ENCODE data around the gene LEKR1. TPM values are rescaled to one million over a fixed set of nuclear protein-coding genes. Genes with fewer than 3 reads are reported as not detected.

LEKR1 gene
- total and polyA plus RNA-seq, 9 of the 15 experiments (the other 6 are each of a cell fraction or from before 2014, with no cell fraction given): 0.76 to 1.8 (median 1.2) TPM

DNA sequence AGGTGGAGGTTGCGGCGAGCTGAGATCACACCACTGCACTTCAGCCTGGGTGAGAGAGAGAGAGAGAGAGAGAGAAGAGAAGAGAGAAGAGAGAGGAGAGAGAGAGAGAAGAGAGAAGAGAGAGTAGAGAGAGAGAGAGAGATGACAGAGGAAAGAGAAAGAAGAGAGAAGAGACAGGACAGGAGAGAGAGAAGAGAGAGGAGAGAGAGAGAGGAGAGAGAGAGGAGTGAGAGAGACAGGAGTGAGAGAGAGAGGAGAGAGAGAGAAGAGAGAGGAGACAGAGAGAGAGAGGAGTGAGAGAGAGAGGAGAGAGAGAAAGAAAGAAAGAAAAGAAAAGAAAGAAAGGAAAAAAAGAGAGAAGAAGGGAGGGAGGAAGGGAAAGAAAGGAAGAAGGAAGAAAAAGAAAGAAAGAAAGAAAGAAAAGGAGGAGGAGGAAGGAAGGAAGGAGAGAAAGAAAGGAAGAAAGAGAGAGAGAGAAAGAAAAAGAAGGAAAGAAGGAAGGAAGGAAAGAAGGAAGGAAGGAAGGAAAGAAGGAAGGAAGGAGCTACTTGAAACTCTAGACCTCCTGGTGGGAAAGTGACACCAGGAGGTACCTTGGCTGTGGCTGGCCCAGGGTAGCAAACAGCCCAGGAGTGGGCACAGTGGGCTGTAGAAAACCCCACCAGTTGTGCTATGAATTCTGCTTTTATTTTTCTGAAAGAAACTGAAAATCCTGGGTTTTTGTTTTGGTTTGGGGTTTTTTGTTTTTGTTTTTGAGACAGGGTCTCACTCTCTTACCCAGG lies 245.8 kb downstream of the LEKR1 start:
- intact Hi-C loops (cut with micrococcal nuclease): no loop called here
- ChIA-PET CTCF (ENCODE audit: low intra/inter-chr PET ratio) (interaction anchor here (0.6 kb wide), 1 partner anchor 50 kb away, joined by 5 read pairs; no protein-coding TSS in a partner anchor), POLR2A (interaction anchor here (1.4 kb wide), 1 partner anchor 56 kb away, joined by 3 read pairs; no protein-coding TSS in a partner anchor)
- H3K27me3 ChIP-seq (ENCODE audit: control insufficient read depth in 2 of 2, insufficient read depth in 2 of 2, low read length in 2 of 2): no peaks in the 10 kb centered on the region
- H2AFZ ChIP-seq (ENCODE audit: low read depth, low read length): no peak overlapping the region
- no peaks in the 10 kb centered on the region; a peak in 1 of 5 replicates for H3K4me1 ChIP-seq (replicated peaks in 1 of 2; ENCODE audit: control insufficient read depth in 2 of 2, insufficient read depth in 2 of 2, low read length in 2 of 2)
- no peak overlapping the region for H3K4me2 ChIP-seq (ENCODE audit: insufficient read depth, low read length)
- in situ Hi-C loops (cut with MboI): no loop called here
- no peaks in the 10 kb centered on the region for H3K36me3 ChIP-seq (ENCODE audit: control insufficient read depth, insufficient read depth, low read length)
- no peaks in the 10 kb centered on the region for H3K9me1 ChIP-seq (ENCODE audit: control insufficient read depth, insufficient read depth, low read length)
- FAIRE-seq (no peak), DNase-seq (ENCODE audit: extremely low read depth in 1 of 4, low spot score in 3 of 4) (no peak), ATAC-seq (no peak)
- no peak overlapping the region for H3K27ac ChIP-seq (ENCODE audit: extremely low read depth, low read depth, low read length)
- no peaks in the 10 kb centered on the region for H4K20me1 ChIP-seq (replicated peaks; ENCODE audit: control insufficient read depth, insufficient read depth, low read length)
- no peaks in the 10 kb centered on the region for H3K79me2 ChIP-seq (ENCODE audit: control insufficient read depth, insufficient read depth, low read length)
- no CpG with 5 or more reads among the region's 2 CpGs for WGBS (ENCODE audit: insufficient coverage, low coverage, missing lambda C conversion rate)
- no peaks in the 10 kb centered on the region for H3K9me3 ChIP-seq (replicated peaks; ENCODE audit: control insufficient read depth, insufficient read depth, low read depth, low read length)
- H3K9ac ChIP-seq (ENCODE audit: insufficient read depth in 1 of 2, low read depth in 2 of 2, low read length in 2 of 2): no peak overlapping the region
- no TSS peak for BruUV-seq (replicated peaks)
- no peak overlapping the region for H3K4me3 ChIP-seq
- TF ChIP-seq, protein P1, sequence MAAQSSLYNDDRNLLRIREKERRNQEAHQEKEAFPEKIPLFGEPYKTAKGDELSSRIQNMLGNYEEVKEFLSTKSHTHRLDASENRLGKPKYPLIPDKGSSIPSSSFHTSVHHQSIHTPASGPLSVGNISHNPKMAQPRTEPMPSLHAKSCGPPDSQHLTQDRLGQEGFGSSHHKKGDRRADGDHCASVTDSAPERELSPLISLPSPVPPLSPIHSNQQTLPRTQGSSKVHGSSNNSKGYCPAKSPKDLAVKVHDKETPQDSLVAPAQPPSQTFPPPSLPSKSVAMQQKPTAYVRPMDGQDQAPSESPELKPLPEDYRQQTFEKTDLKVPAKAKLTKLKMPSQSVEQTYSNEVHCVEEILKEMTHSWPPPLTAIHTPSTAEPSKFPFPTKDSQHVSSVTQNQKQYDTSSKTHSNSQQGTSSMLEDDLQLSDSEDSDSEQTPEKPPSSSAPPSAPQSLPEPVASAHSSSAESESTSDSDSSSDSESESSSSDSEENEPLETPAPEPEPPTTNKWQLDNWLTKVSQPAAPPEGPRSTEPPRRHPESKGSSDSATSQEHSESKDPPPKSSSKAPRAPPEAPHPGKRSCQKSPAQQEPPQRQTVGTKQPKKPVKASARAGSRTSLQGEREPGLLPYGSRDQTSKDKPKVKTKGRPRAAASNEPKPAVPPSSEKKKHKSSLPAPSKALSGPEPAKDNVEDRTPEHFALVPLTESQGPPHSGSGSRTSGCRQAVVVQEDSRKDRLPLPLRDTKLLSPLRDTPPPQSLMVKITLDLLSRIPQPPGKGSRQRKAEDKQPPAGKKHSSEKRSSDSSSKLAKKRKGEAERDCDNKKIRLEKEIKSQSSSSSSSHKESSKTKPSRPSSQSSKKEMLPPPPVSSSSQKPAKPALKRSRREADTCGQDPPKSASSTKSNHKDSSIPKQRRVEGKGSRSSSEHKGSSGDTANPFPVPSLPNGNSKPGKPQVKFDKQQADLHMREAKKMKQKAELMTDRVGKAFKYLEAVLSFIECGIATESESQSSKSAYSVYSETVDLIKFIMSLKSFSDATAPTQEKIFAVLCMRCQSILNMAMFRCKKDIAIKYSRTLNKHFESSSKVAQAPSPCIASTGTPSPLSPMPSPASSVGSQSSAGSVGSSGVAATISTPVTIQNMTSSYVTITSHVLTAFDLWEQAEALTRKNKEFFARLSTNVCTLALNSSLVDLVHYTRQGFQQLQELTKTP (IDR thresholded peaks at IDR 0.05; ENCODE audit: low read depth in 1 of 2, partially characterized antibody in 2 of 2): no peak
- TF ChIP-seq SAFB2 (IDR thresholded peaks at IDR 0.05; ENCODE audit: borderline replicate concordance, low read depth, low read length, severe bottlenecking) (no peak), MCM2 (IDR thresholded peaks at IDR 0.05; ENCODE audit: low read depth) (no peak), ZC3H8 (IDR thresholded peaks at IDR 0.05) (no peak), MTA1 (IDR thresholded peaks at IDR 0.05; ENCODE audit: borderline replicate concordance) (peak; percentile 50; the same call in 1 of the 2 replicates), STAT5B (CRISPR knock-in tag; IDR thresholded peaks at IDR 0.05) (no peak), ZNF174 (CRISPR knock-in tag; IDR thresholded peaks at IDR 0.05) (no peak), RFX1 (IDR thresholded peaks at IDR 0.05) (no peak), TAF15 (IDR thresholded peaks at IDR 0.05; ENCODE audit: low read depth, low read length) (no peak), KDM4B (IDR thresholded peaks at IDR 0.05; ENCODE audit: borderline replicate concordance in 2 of 2, low read depth in 1 of 2) (no peak), SMAD3 (CRISPR knock-in tag; conservative IDR thresholded peaks at IDR 0.05) (no peak)
- TF ChIP-seq, protein P2, sequence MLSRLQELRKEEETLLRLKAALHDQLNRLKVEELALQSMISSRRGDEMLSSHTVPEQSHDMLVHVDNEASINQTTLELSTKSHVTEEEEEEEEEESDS (CRISPR knock-in tag; IDR thresholded peaks at IDR 0.05): no peak
- TF ChIP-seq, protein P3, sequence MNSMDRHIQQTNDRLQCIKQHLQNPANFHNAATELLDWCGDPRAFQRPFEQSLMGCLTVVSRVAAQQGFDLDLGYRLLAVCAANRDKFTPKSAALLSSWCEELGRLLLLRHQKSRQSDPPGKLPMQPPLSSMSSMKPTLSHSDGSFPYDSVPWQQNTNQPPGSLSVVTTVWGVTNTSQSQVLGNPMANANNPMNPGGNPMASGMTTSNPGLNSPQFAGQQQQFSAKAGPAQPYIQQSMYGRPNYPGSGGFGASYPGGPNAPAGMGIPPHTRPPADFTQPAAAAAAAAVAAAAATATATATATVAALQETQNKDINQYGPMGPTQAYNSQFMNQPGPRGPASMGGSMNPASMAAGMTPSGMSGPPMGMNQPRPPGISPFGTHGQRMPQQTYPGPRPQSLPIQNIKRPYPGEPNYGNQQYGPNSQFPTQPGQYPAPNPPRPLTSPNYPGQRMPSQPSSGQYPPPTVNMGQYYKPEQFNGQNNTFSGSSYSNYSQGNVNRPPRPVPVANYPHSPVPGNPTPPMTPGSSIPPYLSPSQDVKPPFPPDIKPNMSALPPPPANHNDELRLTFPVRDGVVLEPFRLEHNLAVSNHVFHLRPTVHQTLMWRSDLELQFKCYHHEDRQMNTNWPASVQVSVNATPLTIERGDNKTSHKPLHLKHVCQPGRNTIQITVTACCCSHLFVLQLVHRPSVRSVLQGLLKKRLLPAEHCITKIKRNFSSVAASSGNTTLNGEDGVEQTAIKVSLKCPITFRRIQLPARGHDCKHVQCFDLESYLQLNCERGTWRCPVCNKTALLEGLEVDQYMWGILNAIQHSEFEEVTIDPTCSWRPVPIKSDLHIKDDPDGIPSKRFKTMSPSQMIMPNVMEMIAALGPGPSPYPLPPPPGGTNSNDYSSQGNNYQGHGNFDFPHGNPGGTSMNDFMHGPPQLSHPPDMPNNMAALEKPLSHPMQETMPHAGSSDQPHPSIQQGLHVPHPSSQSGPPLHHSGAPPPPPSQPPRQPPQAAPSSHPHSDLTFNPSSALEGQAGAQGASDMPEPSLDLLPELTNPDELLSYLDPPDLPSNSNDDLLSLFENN (IDR thresholded peaks at IDR 0.05; ENCODE audit: low read depth in 2 of 2, low read length in 2 of 2): no peak

Measured in K562 (cell line).